ENCODE results near the gene MPC2. TPM values are rescaled to one million over a fixed set of nuclear protein-coding genes. Genes with fewer than 3 reads are reported as not detected.
"Not testable (repeated sequence)": the region's sequence is repeated elsewhere in the genome, so short reads cannot be mapped to it uniquely, and the experiment has no call there.

Gene MPC2
- total RNA-seq, 1 donor from 2014 or later = 36.9 TPM

- no peak for DNase-seq (ENCODE audit: low spot score)
- Mint-ChIP-seq H3K9me3 (no peaks in the 10 kb centered on the region), H3K36me3 (ENCODE audit: low read depth) (peaks cover 19% of the 10 kb centered on the region), H3K4me1 (ENCODE audit: low read depth) (peaks cover 24% of the 10 kb centered on the region), H3K27me3 (ENCODE audit: insufficient read depth) (no peaks in the 10 kb centered on the region), H3K4me3 (no peak overlapping the region), H3K27ac (no peak overlapping the region)
- intact Hi-C loops (cut with micrococcal nuclease) = no loop called here
These were observed 12.9 kb upstream of the MPC2 start for GRCh38 chr1:167949785-167950184.

- no peak overlapping the region for H3K27ac Mint-ChIP-seq
- H3K27me3 Mint-ChIP-seq (ENCODE audit: insufficient read depth) = no peaks in the 10 kb centered on the region
- H3K9me3 Mint-ChIP-seq = peaks cover 3% of the 10 kb centered on the region
- peaks cover 24% of the 10 kb centered on the region for H3K4me1 Mint-ChIP-seq (ENCODE audit: low read depth)
- DNase-seq (ENCODE audit: low spot score) = no peak
- H3K4me3 Mint-ChIP-seq = no peak overlapping the region
- intact Hi-C loops (cut with micrococcal nuclease) = no loop called here
- H3K36me3 Mint-ChIP-seq (ENCODE audit: low read depth) = peaks cover 12% of the 10 kb centered on the region
These were observed 10.9 kb upstream of the MPC2 start for GRCh38 chr1:167947733-167948132.

- intact Hi-C loops (cut with micrococcal nuclease) = no loop called here
- Mint-ChIP-seq H3K4me1 (ENCODE audit: low read depth) (peaks cover 23% of the 10 kb centered on the region), H3K36me3 (ENCODE audit: low read depth) (peaks cover 5% of the 10 kb centered on the region), H3K9me3 (peaks cover 3% of the 10 kb centered on the region), H3K4me3 (no peak overlapping the region), H3K27ac (no peak overlapping the region), H3K27me3 (ENCODE audit: insufficient read depth) (no peaks in the 10 kb centered on the region)
- no peak for DNase-seq (ENCODE audit: low spot score)
These were observed 6.7 kb upstream of the MPC2 start for GRCh38 chr1:167943541-167943940.

- intact Hi-C loops (cut with micrococcal nuclease) = no loop called here
- peaks cover 3% of the 10 kb centered on the region for H3K9me3 Mint-ChIP-seq
- H3K4me3 Mint-ChIP-seq = no peak overlapping the region
- no peaks in the 10 kb centered on the region for H3K27me3 Mint-ChIP-seq (ENCODE audit: insufficient read depth)
- H3K4me1 Mint-ChIP-seq (ENCODE audit: low read depth) = peaks cover 16% of the 10 kb centered on the region
- H3K36me3 Mint-ChIP-seq (ENCODE audit: low read depth) = peaks cover 5% of the 10 kb centered on the region
- no peak overlapping the region for H3K27ac Mint-ChIP-seq
- DNase-seq (ENCODE audit: low spot score) = no peak
These were observed 3.4 kb upstream of the MPC2 start for GRCh38 chr1:167940264-167940663.

GRCh38 chr1:167938080-167938636 lies 1.3 kb upstream of the MPC2 start:
- Mint-ChIP-seq H3K9me3 (no peaks in the 10 kb centered on the region), H3K36me3 (ENCODE audit: low read depth) (peaks cover 2% of the 10 kb centered on the region), H3K4me1 (ENCODE audit: low read depth) (peaks cover 35% of the 10 kb centered on the region), H3K27ac (peak overlapping the region; percentile 84), H3K27me3 (ENCODE audit: insufficient read depth) (no peaks in the 10 kb centered on the region), H3K4me3 (peak overlapping the region; percentile 91)
- no peak for DNase-seq (ENCODE audit: low spot score)
- intact Hi-C loops (cut with micrococcal nuclease) = loop anchor here (5.0 kb wide), 5 partner anchors 199 to 1549 kb away; partner anchors contain the start of genes GPR161, RCSD1, SLC19A2 and TADA1

GRCh38 chr1:167937709-167938010 lies 788 bp upstream of the MPC2 start:
- Mint-ChIP-seq H3K4me1 (ENCODE audit: low read depth) (peaks cover 38% of the 10 kb centered on the region), H3K36me3 (ENCODE audit: low read depth) (peaks cover 2% of the 10 kb centered on the region), H3K27ac (peak overlapping the region; percentile 93), H3K9me3 (no peaks in the 10 kb centered on the region), H3K4me3 (peak overlapping the region; percentile 91), H3K27me3 (ENCODE audit: insufficient read depth) (no peaks in the 10 kb centered on the region)
- no peak for DNase-seq (ENCODE audit: low spot score)
- intact Hi-C loops (cut with micrococcal nuclease) = loop anchor here (2.0 to 5.0 kb wide), 6 partner anchors 200 to 1550 kb away; partner anchors contain the start of genes GPR161, RCSD1, SFT2D2 and SLC19A2

- Mint-ChIP-seq H3K4me3 (peak within 1 kb of the TSS; percentile 91), H3K4me1 (ENCODE audit: low read depth) (peaks cover 41% of the 10 kb centered on the region), H3K27ac (peak within 1 kb of the TSS; percentile 98), H3K27me3 (ENCODE audit: insufficient read depth) (no peaks in the 10 kb centered on the region), H3K36me3 (ENCODE audit: low read depth) (peaks cover 2% of the 10 kb centered on the region), H3K9me3 (no peaks in the 10 kb centered on the region)
- intact Hi-C loops (cut with micrococcal nuclease) = loop anchor here (1.0 to 5.0 kb wide), 14 partner anchors 133 to 1957 kb away; partner anchors contain the start of genes GPR161, NME7, POU2F1 and RCSD1
- DNase-seq (ENCODE audit: low spot score) = peak; percentile 98
These were observed 573 bp downstream of the MPC2 start, which contains the start of gene DCAF6 for GRCh38 chr1:167936068-167936929. Gene DCAF6, plus strand, starts transcription at chr1:167936683. Its CDS starts 229 bp downstream, at chr1:167936912.

GRCh38 chr1:167935216-167936067 lies 1.4 kb downstream of the MPC2 start:
- Mint-ChIP-seq H3K4me1 (ENCODE audit: low read depth) (peaks cover 38% of the 10 kb centered on the region), H3K36me3 (ENCODE audit: low read depth) (peaks cover 2% of the 10 kb centered on the region), H3K27me3 (ENCODE audit: insufficient read depth) (no peaks in the 10 kb centered on the region), H3K4me3 (peak overlapping the region; percentile 91), H3K27ac (peak overlapping the region; percentile 98), H3K9me3 (no peaks in the 10 kb centered on the region)
- intact Hi-C loops (cut with micrococcal nuclease) = loop anchor here (1.0 to 5.0 kb wide), 15 partner anchors 132 to 1958 kb away; partner anchors contain the start of genes GPR161, NME7, POU2F1 and RCSD1
- peak; percentile 35 for DNase-seq (ENCODE audit: low spot score)

GRCh38 chr1:167934426-167935215 lies 2.3 kb downstream of the MPC2 start:
- DNase-seq (ENCODE audit: low spot score) = no peak
- H3K36me3 Mint-ChIP-seq (ENCODE audit: low read depth) = peaks cover 2% of the 10 kb centered on the region
- H3K4me3 Mint-ChIP-seq = peak overlapping the region; percentile 91
- intact Hi-C loops (cut with micrococcal nuclease) = loop anchor here (1.0 to 5.0 kb wide), 6 partner anchors 148 to 1553 kb away; partner anchors contain the start of genes GPR161, RCSD1, SLC19A2 and TADA1
- H3K27ac Mint-ChIP-seq = peak overlapping the region; percentile 98
- H3K4me1 Mint-ChIP-seq (ENCODE audit: low read depth) = peaks cover 38% of the 10 kb centered on the region
- no peaks in the 10 kb centered on the region for H3K9me3 Mint-ChIP-seq
- no peaks in the 10 kb centered on the region for H3K27me3 Mint-ChIP-seq (ENCODE audit: insufficient read depth)

GRCh38 chr1:167933788-167934187 lies 3.1 kb downstream of the MPC2 start:
- intact Hi-C loops (cut with micrococcal nuclease) = no loop called here
- Mint-ChIP-seq H3K9me3 (no peaks in the 10 kb centered on the region), H3K27ac (no peak overlapping the region), H3K4me1 (ENCODE audit: low read depth) (peaks cover 38% of the 10 kb centered on the region), H3K36me3 (ENCODE audit: low read depth) (peaks cover 2% of the 10 kb centered on the region), H3K4me3 (peak overlapping the region; percentile 91), H3K27me3 (ENCODE audit: insufficient read depth) (no peaks in the 10 kb centered on the region)
- DNase-seq (ENCODE audit: low spot score) = no peak

- peaks cover 22% of the 10 kb centered on the region for H3K4me1 Mint-ChIP-seq (ENCODE audit: low read depth)
- no peak overlapping the region for H3K4me3 Mint-ChIP-seq
These were observed 7.1 kb downstream of the MPC2 start for GRCh38 chr1:167929725-167930124.

GRCh38 chr1:167928919-167929318 lies 8.0 kb downstream of the MPC2 start:
- H3K36me3 Mint-ChIP-seq (ENCODE audit: low read depth); H3K4me3 Mint-ChIP-seq; H3K9me3 Mint-ChIP-seq; intact Hi-C loops (cut with micrococcal nuclease); DNase-seq (ENCODE audit: low spot score); H3K27me3 Mint-ChIP-seq (ENCODE audit: insufficient read depth); H3K27ac Mint-ChIP-seq: not testable (repeated sequence)
- H3K4me1 Mint-ChIP-seq (ENCODE audit: low read depth) = peaks cover 15% of the 10 kb centered on the region

More at GRCh38 chr1:167929725-167930124, 7.1 kb downstream of the MPC2 start:
- no peak for DNase-seq (ENCODE audit: low spot score)
- intact Hi-C loops (cut with micrococcal nuclease) = no loop called here
- Mint-ChIP-seq H3K27ac (no peak overlapping the region), H3K9me3 (no peaks in the 10 kb centered on the region), H3K36me3 (ENCODE audit: low read depth) (peaks cover 2% of the 10 kb centered on the region), H3K27me3 (ENCODE audit: insufficient read depth) (no peaks in the 10 kb centered on the region)

Measured in activated T-helper 1 cell treated with anti-CD3 and anti-CD28 coated beads, Interleukin-12 subunit alpha, Interleukin-12 subunit beta, Interleukin-2, Interleukin-4 antibody, amounts not matched to agents 30 ng/mL and 10 ng/mL and 1 ng/mL, durations not matched to agents 14 hours and 24 hours and 36 hours (primary cell).